HuH-7.5 (cell line): ENCODE data around the gene ZMIZ2.
A peak's percentile ranks its signal among the peaks of the same experiment; 100 is the strongest.

Experiments
- DNase-seq: peaks from one replicate; pipeline ENCODE4 v3.0.0; 2011; ENCODE audit warnings: low spot score

ZMIZ2 gene

DNA sequence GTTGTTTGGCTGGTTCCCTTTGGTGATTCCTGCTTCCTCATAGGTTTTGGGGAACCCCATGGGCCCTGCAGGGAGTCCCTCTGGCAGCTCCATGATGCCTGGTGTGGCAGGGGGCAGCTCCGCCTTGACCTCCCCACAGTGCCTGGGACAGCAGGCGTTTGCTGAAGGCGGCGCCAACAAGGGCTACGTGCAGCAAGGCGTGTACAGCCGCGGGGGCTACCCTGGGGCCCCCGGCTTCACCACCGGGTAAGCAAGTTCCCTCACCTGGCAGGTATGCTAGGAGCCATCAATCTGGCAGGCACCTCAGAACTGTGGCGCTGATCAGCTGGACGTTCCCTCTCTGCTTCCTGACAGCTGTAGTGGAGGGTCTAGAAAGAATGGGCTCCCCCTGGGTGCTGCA is 8.3 kb downstream of the ZMIZ2 start:
- DNase-seq, result peak; percentile 3

- peak; percentile 9 for DNase-seq
These were observed 8.7 kb downstream of the ZMIZ2 start for GRCh38 chr7:44757311-44757710.

GRCh38 chr7:44757739-44758138 is 9.1 kb downstream of the ZMIZ2 start:
- DNase-seq, result peak; percentile 4

- DNase-seq, result peak; percentile 9
These were observed 10.6 kb downstream of the ZMIZ2 start for GRCh38 chr7:44759246-44759645.

- DNase-seq, result no peak
These were observed 11.5 kb downstream of the ZMIZ2 start for GRCh38 chr7:44760034-44760580.

GRCh38 chr7:44761207-44762161 is 12.8 kb downstream of the ZMIZ2 start:
- no peak for DNase-seq

- DNase-seq, result no peak
These were observed 13.7 kb downstream of the ZMIZ2 start for GRCh38 chr7:44762300-44762699.

- no peak for DNase-seq
These were observed 14.3 kb downstream of the ZMIZ2 start for GRCh38 chr7:44762726-44763522.

DNA sequence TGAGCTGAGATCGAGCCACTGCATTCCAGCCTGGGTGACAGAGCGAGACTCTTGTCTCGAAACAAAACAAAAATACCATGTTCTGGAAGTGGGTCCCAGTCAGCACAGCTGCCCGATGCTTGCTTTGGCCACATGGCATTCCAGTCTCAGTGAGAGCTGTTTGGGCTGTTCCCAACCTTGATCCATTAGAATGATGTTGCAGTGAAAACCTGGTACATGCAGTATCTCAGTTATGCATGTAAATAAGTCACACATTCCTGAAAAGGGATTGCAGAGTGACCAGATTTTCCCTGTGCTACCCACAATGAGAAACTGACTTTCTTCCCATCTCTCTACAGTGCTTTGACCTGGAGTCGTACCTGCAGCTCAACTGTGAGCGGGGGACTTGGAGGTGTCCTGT is 15.4 kb downstream of the ZMIZ2 start:
- no peak for DNase-seq

- peak; percentile 68 for DNase-seq
These were observed 16.3 kb downstream of the ZMIZ2 start for GRCh38 chr7:44764665-44765578.

DNA sequence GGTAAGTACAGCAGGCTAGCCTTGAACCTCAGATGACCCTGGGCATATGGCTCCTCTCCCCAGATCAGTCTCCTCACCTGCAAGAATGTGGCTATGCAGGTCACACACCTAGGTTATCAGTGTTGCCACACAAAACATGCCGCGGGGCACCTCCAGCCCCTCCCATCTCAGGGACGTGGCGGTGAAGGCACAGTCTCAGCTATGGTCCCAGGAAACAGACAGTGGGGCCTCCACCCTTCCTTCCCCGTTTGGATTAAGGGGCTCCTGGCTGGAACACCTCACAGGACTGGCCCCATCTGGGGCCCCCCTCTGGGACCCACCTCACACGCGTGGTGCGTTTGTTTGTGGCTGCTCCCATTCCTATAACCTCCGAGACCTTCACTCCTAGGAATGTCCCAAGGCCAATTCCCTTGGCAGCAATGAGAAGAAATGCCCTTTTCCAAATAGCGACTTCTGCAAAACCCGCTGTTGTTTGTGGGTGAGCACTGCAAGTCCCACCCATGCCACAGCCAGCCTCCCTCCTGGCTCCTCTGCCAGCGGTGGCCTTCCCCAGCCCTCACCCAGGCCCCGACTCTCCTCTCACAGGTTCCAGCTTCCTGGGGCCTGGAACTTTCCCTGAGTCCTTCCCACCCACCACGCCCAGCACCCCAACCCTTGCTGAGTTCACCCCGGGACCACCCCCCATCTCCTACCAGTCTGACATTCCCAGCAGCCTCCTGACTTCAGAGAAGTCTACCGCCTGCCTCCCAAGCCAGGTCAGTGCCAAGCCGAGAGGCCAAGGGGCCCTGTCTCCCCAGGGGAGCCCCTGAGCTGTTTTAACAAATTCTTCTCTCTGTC is 17.1 kb downstream of the ZMIZ2 start:
- no peak for DNase-seq

DNA sequence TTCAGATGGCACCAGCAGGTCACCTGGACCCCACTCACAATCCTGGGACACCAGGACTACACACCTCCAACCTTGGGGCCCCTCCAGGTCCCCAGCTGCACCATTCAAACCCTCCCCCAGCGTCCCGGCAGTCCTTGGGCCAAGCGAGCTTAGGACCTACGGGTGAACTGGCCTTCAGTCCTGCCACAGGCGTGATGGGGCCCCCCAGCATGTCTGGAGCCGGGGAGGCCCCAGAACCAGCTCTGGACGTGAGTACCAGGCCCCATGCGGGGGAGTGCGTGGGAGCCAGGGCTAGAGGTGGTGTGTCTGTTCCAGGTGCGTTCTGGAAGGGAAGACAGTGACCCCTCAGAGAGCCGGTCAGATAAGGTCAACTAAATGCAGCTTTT is 17.8 kb downstream of the ZMIZ2 start:
- DNase-seq, result no peak

DNA sequence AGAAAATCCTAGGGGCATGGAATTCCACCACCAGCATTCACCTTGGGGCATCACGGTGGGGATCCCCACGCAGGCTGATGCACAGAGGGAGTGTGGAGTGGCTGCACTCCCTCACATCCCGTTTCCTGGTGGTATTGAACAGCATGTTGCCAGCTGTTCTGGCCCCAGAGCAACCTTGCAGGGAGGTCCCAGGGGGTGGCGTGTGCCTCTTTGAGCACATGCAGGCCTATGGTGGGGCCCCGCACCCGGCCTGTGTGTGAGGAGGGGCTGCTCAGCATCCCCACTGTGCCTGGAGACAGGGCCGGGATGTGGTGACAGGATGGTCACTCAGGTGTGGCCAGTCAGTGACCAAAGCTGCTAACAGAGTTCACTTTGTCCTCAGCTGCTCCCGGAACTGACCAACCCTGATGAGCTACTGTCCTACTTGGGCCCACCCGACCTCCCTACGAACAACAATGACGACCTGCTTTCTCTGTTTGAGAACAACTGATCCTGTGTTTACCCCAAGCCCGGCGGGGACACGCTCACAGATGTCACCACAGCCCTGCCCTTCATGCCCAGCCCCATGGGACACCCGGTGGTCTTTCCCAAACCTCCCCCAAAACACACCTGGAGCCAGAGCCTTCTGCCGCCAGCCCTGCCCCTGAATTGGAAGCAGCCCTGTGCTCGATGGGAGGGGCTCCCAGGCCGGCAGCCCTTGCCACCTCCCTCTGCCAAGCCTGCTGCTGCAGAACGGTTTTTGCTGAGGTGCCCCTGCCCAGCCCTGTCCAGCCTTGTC is 18.7 kb downstream of the ZMIZ2 start:
- DNase-seq, result no peak

DNA sequence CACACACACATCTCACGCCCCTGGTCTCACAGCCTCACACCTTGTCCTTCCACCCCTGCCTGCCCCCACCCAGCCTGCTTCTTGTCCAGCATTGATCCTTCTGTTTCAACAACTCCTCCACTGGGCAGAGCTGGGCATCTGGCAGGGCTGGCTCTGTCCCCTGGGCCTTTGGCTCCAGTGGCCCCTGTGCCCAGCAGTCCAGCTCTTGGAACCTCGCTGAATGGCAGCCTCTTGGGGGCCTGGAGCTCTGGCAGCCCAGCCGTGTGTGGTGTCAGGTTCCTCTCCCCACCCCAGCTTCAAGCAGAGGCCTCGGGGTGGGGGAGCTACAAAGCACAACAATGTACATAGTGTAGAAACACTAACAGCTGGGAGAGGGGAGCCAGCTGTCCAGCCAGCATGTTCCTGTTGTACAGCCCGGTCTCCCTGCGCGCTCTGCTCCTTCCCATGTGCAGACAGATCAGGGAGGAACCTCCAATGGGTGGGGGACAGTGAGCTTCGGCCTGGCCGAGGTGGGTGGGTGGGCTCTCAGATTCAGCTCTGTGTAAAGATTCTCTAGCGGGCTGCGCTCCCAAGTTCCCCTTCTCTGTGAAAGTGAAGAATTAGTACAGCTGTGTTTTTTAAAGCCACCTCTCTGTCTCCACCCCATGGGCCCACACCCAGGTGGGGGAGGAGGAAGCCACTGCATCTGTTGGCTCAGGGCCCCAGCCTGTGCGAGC is 19.4 kb downstream of the ZMIZ2 start:
- no peak for DNase-seq

- DNase-seq, result no peak
These were observed 20.2 kb downstream of the ZMIZ2 start for GRCh38 chr7:44768628-44769371.

DNA sequence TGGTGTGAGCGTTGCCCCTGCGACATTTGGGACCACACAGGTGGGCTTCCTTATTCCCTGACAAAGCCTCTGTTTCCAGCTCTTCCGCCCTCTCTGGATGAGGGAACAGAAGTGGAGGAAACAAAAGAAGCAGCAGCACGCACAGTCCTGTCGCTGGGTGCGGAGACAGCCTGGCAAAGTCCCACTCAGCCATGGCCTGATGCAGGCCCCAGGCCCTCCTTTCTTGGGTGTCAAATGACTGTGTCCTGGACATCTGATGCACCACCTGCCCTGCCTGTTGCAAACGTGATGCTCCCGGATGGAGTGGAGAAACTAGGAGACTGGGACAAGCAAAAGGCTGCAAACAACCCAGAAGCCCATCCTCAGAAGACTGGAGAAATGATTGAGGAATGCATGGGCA is 20.7 kb downstream of the ZMIZ2 start:
- DNase-seq, result no peak

DNA sequence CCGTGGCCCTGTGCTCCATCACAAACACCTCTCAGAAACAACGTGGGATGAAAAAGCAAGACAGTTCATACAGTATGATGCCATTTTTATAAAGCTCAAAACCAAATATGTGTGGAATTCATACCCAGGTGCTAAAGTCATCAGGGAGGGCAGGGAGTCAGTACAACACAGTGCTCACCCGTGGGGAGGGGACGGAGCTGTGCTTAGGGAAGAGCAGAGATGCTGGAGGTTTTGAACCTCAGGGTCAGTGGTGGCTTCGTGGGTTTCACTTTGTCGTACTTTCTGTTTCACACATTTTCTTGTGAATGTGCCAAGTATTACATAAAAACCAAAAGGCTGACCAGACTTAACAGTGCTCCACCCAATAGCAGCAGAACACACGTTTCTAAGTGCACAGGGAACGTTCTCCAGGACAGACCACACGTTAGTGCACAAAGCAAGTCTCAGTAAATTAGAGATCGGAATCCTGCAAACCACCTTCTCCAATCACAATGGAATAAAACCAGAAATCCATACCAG is 21.2 kb downstream of the ZMIZ2 start:
- DNase-seq, result no peak

DNA sequence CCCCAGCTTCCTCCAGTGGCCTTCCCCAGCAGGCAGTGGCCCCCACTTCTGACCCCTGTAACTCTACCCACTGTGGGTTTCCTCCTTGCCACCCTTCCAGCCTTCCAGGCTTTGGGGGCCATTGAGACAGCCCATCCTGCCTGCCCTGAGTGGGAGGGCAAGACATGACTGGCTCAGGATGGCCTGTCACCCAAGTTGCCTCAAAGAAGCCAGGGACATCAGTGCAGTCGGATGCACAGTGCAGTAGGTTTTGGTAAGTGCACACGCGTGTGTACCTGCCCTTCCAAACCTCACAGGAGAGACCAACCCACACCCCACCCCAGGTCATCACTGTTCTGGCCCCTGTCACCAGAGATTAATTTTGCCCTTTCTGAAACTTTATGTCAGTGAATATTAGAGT is 22.7 kb downstream of the ZMIZ2 start:
- no peak for DNase-seq
